Neural cell (in vitro differentiated cells): Measurements from ENCODE around the gene EVA1B.

ENCODE experiments used
- CTCF ChIP-seq: fragments of 450-650 bp; IDR thresholded peaks from 2 replicates; pipeline ENCODE4 v1.5.1; 2014; ENCODE audit warnings: antibody characterized with exemption, mild to moderate bottlenecking, moderate library complexity; ENCODE audit not compliant: poor library complexity, severe bottlenecking
- EP300 ChIP-seq: fragments of 450-650 bp; conservative IDR thresholded peaks from 2 replicates; pipeline ENCODE4 v1.6.1; 2014; ENCODE audit warnings: antibody characterized with exemption, mild to moderate bottlenecking, moderate library complexity; ENCODE audit not compliant: poor library complexity, severe bottlenecking
- EZH2 ChIP-seq: fragments of 200-600, 300-800 bp; shearing (Covaris generic), sonication (generic); IDR thresholded peaks from 2 replicates; pipeline ENCODE4 v1.6.1; 2014; ENCODE audit warnings: antibody characterized with exemption, low read length, borderline replicate concordance, mild to moderate bottlenecking; ENCODE audit not compliant: insufficient read depth, poor library complexity, severe bottlenecking
- RAD21 ChIP-seq: fragments of 450-650 bp; conservative IDR thresholded peaks from 2 replicates; pipeline ENCODE4 v1.6.1; 2014; ENCODE audit warnings: antibody characterized with exemption, mild to moderate bottlenecking, moderate library complexity
- REST ChIP-seq: IDR thresholded peaks from 2 replicates; pipeline ENCODE4 v1.6.1; 2012; ENCODE audit warnings: borderline replicate concordance

GRCh38 chr1:36349839-36350238 is 26.4 kb upstream of the EVA1B start:
- no peak for TF ChIP-seq CTCF
- no peak for TF ChIP-seq RAD21
- no peak for TF ChIP-seq EZH2
- TF ChIP-seq EP300: no peak
- TF ChIP-seq REST: no peak
